ENCODE measurements around the gene TRUB1.
A peak's percentile ranks its signal among the peaks of the same experiment; 100 is the strongest.

Gene TRUB1

DNA sequence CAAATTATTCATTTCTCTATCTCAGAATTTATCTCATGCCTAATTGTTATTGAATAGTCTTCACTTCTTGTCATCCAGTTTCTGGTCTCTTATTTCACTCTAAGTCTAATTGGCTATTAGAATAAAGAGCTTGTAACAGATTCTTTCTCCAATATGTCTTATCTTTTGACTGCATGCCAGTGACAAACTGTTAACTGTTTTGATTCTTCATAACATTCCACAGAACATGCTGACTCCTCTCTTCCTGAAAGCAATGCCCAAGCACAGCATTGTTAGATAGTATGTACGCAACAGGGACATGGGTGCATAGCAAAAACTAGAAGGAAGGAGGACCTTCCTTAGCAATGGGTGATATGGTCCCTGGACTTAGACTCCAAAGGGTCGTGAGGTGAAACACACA lies 65.4 kb downstream of the TRUB1 start:
- DNase-seq (ENCODE audit: low read depth) = no peak
- H3K4me3 ChIP-seq (ENCODE audit: low read depth, low read length) = no peak overlapping the region
- TF ChIP-seq, protein P1, sequence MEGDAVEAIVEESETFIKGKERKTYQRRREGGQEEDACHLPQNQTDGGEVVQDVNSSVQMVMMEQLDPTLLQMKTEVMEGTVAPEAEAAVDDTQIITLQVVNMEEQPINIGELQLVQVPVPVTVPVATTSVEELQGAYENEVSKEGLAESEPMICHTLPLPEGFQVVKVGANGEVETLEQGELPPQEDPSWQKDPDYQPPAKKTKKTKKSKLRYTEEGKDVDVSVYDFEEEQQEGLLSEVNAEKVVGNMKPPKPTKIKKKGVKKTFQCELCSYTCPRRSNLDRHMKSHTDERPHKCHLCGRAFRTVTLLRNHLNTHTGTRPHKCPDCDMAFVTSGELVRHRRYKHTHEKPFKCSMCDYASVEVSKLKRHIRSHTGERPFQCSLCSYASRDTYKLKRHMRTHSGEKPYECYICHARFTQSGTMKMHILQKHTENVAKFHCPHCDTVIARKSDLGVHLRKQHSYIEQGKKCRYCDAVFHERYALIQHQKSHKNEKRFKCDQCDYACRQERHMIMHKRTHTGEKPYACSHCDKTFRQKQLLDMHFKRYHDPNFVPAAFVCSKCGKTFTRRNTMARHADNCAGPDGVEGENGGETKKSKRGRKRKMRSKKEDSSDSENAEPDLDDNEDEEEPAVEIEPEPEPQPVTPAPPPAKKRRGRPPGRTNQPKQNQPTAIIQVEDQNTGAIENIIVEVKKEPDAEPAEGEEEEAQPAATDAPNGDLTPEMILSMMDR (IDR thresholded peaks at IDR 0.05; ENCODE audit: insufficient read depth, low read depth, low read length, missing control alignments) = no peak

DNA sequence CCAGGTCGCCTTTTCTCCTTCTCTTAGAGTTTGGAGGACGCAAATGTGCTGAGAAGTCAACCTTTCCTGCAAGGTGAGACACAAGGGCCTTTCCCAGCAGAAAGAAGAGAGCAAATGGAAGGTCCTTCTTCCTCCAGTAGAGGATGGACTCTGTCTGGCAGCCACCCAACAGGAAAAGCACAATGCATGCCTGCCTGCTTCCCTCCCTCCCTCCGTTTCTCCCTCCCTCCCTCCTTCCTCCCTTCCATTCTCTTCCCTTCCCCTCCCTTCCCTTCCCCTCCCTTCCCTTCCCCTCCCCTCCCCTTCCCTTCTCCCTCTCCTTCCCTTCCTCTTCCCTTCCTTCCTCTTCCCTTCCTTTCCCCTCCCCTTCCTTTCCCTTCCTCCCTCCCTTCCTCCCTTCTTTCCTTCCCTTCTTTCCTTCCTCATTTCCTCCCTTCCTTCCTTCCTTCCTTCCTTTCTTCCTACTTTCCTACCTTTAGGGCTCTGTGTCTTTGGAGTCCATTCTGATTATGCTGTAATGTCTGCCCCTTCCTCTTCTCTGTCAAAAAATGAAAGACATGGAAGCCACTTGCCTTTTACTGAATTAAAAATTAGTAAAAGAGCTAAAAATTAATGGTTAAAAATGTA lies 66.4 kb downstream of the TRUB1 start:
- TF ChIP-seq, protein P1 (IDR thresholded peaks at IDR 0.05; ENCODE audit: insufficient read depth, low read depth, low read length, missing control alignments) = no peak

DNA sequence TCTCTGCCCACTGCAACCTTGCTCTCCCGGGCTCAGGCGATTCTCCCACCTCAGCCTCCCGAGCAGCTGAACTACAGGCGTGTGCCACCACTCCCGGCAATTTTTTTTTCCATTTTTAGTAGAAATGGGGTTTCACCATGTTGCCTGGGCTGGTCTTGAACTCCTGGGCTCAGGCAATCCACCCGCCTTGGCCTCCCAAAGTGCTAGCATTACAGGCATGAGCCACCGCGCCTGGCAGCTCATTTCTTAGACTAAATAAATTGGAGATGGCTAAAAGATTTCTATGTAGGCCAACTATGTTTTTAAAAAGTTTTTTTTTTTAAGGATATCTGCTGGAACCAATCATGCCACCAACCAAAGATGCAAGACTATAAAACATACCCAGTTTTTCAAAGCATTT lies 67.8 kb downstream of the TRUB1 start:
- no peak overlapping the region for H3K4me3 ChIP-seq (ENCODE audit: low read depth, low read length)
- no peak for DNase-seq (ENCODE audit: low read depth)
- TF ChIP-seq, protein P1 (IDR thresholded peaks at IDR 0.05; ENCODE audit: insufficient read depth, low read depth, low read length, missing control alignments) = no peak

More for the DNA sequence above, 66.4 kb downstream of the TRUB1 start:
- DNase-seq (ENCODE audit: low read depth) = no peak
- H3K4me3 ChIP-seq (ENCODE audit: low read depth, low read length) = no peak overlapping the region

DNA sequence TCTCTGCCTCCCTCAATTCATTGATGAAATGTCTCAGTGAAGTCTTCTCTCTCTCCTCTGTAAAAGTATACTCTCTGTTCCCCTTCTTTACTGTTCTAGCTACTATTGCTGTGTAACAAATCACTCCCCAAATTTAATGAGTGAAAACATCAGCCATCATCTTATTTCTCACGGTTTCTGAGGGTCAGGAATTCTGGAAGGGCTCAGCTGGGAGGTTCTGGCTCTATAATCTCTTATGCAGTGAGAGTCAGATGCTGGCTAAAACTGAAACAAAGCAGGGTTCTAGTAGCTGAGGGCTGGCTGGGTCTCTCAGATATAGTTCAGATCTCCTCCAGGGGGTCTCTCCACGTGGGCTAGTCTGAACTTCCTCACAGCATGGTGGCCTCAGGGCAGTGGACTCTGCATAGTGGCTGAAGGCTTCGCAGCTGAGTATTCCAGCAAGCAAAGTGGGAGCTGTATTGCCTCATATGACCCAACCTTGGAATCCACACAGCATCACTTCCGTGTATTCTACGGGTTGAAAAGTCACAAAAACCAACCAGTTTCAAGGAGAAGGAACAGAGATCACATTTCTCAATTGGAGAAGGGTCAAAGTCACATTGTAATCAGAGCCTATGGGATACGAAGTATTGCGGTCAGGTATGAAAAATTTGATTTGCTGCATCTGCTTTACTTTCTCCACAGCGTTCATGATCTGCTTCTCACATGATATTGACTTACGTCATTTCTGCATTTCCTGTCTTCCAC lies 80.4 kb downstream of the TRUB1 start:
- TF ChIP-seq, protein P1 (IDR thresholded peaks at IDR 0.05; ENCODE audit: insufficient read depth, low read depth, low read length, missing control alignments) = no peak
- DNase-seq (ENCODE audit: low read depth) = no peak
- no peak overlapping the region for H3K4me3 ChIP-seq (ENCODE audit: low read depth, low read length)

DNA sequence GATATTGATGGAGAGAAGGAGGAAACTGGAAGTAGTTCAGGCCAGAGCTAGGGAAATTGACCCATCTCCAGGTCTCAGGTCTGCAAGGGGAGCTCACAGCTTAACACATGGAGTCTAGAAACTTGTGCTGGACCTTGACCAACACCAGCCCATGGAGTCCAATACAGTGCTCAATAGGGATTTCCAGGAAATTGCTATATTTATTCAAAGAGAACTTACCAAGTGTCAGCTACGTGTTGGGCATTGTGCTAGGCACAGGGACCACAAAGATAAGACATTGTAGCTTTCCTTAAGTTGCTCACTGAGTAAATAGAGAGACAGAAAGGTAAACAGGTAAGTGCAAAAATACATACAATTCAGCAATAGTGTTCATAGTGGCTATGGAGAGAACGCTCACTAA lies 82.5 kb downstream of the TRUB1 start:
- DNase-seq (ENCODE audit: low read depth) = no peak
- TF ChIP-seq, protein P1 (IDR thresholded peaks at IDR 0.05; ENCODE audit: insufficient read depth, low read depth, low read length, missing control alignments) = no peak
- H3K4me3 ChIP-seq (ENCODE audit: low read depth, low read length) = no peak overlapping the region

DNA sequence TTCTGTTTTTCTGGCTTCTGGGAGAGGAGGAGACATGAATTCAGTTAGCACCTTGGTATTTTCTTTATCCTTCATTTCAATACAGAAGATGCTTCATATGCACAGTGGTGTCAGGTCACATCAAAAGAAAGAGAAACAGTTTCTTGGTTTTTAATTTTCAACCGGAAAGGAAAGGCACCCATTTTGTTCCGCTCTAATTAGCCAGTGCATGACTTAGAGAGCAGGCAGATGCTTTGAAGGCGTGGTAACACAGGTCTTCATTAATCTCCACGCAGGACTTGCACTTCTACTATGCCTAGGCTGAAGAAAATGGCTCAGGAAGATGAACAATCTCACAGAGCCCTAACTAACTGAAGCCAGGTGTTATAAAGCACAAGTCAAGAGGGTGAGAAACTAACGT lies 84.7 kb downstream of the TRUB1 start:
- TF ChIP-seq, protein P1 (IDR thresholded peaks at IDR 0.05; ENCODE audit: insufficient read depth, low read depth, low read length, missing control alignments) = no peak
- no peak overlapping the region for H3K4me3 ChIP-seq (ENCODE audit: low read depth, low read length)
- DNase-seq (ENCODE audit: low read depth) = peak; percentile 35
